Mucosa of descending colon (tissue), 3 donors: ENCODE data around the gene STMND1. TPM values are rescaled to one million over a fixed set of nuclear protein-coding genes. Genes with fewer than 3 reads are reported as not detected.

Source experiments
- ATAC-seq: fragments of 200-7000 bp; cut with Tn5 transposase; one replicate; pipeline ENCODE4 v1.9.1; 2020; ENCODE audit warnings: mild to moderate bottlenecking, moderate library complexity
- DNase-seq, 3 donors: peaks; one replicate each; pipeline ENCODE4 v3.0.0-alpha.2; 2020
- H3K36me3 ChIP-seq: fragments of 200-600 bp; one replicate; pipeline ENCODE4 v1.8.0; 2021; ENCODE audit warnings: low read depth, mild to moderate bottlenecking
- H3K4me1 ChIP-seq: fragments of 200-600 bp; one replicate; pipeline ENCODE4 v1.8.0; 2021; ENCODE audit warnings: low read depth, mild to moderate bottlenecking
- H3K4me3 ChIP-seq: fragments of 200-600 bp; one replicate; pipeline ENCODE4 v1.8.0; 2021; ENCODE audit warnings: mild to moderate bottlenecking
- H3K9me3 ChIP-seq: fragments of 200-600 bp; one replicate; pipeline ENCODE4 v1.8.0; 2021; ENCODE audit warnings: mild to moderate bottlenecking
- intact Hi-C, 2 donors: fragments of 100-400 bp; cut with DNase I in 1 of 2; cut with micrococcal nuclease in 1 of 2; formaldehyde crosslinking; loops; one replicate each; pipeline versions ENCODE4 v1.11.0 to v1.11.1; 2022; cut with DNase I, micrococcal nuclease
- total RNA-seq, 3 donors: library from RNA; stranded (reverse); fragmentation: NEBNext Ultra II Directional in 2 of 3; extraction: Animal tissue kit (Norgen Biotek cat#: 25700) in 2 of 3; gene quantifications; one replicate each; pipeline versions ENCODE4 v1.2.1 to v1.2.4, GENCODE V29; 2021 to 2023
- TF ChIP-seq, protein P1 (sequence below): fragments of 200-600 bp; IDR thresholded peaks from one replicate; pipeline ENCODE4 v1.8.0; 2022; ENCODE audit warnings: antibody characterized with exemption, mild to moderate bottlenecking
- donor health status: DM: no; HTN: no; CAD: no; lungs with moderate emphysema.
- donor health status: DM: no; HTN: no; CAD: no.
- donor health status: DM: no; HTN: yes; CAD: no.

The STMND1 gene
- total RNA-seq, 3 donors from 2014 or later = 0.47 to 1.9 (median 0.53) TPM

DNA sequence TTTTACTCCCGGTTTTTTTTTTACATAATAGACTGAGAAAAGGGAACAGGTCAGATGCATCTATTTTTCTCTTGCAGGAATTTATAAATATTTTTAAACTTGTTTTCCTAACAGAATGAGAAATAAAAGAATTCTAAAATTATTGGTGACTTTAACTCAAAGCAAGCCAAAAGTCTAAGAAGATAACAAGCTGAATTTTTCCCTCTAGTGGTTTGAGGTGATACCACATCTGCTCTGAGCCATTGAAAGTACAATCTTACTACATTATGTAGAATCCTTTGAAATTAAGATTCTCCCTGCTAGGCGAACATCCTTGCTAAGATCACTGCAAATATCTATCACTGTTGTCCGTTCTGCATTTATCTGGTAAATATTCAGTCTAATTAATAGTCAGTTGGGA, 10.7 kb upstream of the STMND1 start:
- Histone ChIP-seq H3K4me3 (no peak overlapping the region), H3K4me1 (no peaks in the 10 kb centered on the region), H3K36me3 (no peaks in the 10 kb centered on the region), H3K9me3 (no peaks in the 10 kb centered on the region)
- DNase-seq (no peak), ATAC-seq (no peak)
- TF ChIP-seq, protein P1, sequence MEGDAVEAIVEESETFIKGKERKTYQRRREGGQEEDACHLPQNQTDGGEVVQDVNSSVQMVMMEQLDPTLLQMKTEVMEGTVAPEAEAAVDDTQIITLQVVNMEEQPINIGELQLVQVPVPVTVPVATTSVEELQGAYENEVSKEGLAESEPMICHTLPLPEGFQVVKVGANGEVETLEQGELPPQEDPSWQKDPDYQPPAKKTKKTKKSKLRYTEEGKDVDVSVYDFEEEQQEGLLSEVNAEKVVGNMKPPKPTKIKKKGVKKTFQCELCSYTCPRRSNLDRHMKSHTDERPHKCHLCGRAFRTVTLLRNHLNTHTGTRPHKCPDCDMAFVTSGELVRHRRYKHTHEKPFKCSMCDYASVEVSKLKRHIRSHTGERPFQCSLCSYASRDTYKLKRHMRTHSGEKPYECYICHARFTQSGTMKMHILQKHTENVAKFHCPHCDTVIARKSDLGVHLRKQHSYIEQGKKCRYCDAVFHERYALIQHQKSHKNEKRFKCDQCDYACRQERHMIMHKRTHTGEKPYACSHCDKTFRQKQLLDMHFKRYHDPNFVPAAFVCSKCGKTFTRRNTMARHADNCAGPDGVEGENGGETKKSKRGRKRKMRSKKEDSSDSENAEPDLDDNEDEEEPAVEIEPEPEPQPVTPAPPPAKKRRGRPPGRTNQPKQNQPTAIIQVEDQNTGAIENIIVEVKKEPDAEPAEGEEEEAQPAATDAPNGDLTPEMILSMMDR = no peak
- intact Hi-C loops = no loop called here

DNA sequence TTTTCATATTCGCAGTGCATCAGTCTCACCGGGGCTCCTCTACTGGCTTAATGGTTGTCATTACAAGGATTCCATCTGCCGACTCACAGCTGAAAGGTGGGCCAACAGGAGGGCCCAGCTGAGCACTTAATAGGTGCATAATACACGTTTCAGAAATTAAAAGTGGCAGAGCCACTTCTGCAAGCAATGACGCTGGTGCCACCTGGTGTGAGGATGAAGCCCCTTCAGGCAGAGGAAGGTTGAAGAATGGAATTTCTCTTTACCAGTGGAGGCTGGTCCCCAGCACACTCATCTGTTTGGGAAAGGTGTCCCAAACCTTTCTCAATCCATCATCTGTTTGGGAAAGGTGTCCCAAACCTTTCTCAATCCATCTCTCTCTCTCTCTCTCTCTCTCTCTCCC, 8.2 kb upstream of the STMND1 start:
- TF ChIP-seq, protein P1 = no peak
- intact Hi-C loops = no loop called here
- Histone ChIP-seq H3K4me1 (no peaks in the 10 kb centered on the region), H3K9me3 (no peaks in the 10 kb centered on the region), H3K4me3 (no peak overlapping the region), H3K36me3 (no peaks in the 10 kb centered on the region)
- DNase-seq (no peak), ATAC-seq (no peak)

DNA sequence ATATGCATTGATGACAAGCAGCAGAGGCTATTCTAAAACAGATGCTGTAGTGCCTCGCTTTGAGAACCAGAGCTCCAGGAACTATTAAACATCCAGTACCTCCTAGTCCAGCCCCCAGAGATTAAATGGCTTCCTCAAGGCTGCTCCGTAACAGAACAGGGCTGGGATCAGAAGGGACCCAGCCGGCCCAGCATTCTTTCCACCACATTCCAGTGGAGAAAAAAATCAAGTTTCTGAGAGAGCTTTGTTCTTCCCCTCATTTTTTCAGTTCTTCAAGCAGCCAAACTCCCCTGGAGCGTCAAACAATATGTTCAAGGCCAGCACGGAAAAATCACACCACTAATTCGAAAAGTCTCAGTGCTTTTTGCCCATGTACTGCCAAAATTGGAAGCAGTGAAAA, 5.8 kb upstream of the STMND1 start:
- no peak overlapping the region for H3K4me3 ChIP-seq
- intact Hi-C loops = no loop called here
- no peaks in the 10 kb centered on the region for H3K36me3 ChIP-seq
- no peaks in the 10 kb centered on the region for H3K9me3 ChIP-seq
- DNase-seq = no peak
- H3K4me1 ChIP-seq = peaks cover 4% of the 10 kb centered on the region
- ATAC-seq = no peak
- TF ChIP-seq, protein P1 = no peak

DNA sequence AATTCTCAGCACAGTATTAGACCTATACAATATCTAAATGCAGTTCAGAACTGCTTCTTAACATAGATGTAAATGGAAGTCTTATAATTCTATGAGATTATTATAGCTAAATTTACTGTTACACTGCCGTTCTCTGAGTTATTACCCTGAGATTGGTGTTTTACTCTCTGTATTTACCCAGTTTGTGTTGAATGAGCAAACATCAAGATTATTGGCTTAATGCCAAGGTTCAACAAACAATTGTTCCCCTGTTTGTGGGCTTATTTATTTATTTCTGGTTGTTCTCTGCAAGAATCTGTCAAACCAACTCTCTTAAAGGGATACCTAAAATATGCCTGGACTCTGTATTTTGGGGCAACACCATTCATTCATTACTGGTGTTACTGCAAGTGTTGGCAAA, 5.2 kb upstream of the STMND1 start:
- ATAC-seq = no peak
- intact Hi-C loops = no loop called here

DNA sequence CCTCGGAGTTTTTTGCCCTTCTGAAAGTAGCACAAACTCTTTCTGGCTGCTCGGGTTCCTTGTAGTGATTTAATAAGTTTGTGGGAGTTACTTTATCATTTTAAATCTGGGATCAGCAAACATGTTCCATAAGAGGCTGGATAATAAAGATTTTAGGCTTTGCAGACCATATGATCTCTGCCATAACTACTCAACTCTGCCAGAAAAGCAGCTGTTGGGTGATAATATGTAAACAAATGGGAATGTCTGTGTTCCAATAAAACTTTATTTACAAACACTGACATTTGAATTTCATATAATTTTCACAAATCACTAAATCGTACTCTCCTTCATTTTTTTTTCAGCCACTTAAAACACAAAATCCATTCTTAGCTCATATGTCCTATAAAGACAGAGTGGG, 3.9 kb upstream of the STMND1 start:
- TF ChIP-seq, protein P1 = no peak
- Histone ChIP-seq H3K4me1 (peaks cover 6% of the 10 kb centered on the region), H3K9me3 (no peaks in the 10 kb centered on the region), H3K36me3 (no peaks in the 10 kb centered on the region), H3K4me3 (no peak overlapping the region)
- DNase-seq (no peak), ATAC-seq (no peak)
- intact Hi-C loops = no loop called here

More for the DNA sequence above, 5.2 kb upstream of the STMND1 start:
- H3K4me3 ChIP-seq = no peak overlapping the region
- TF ChIP-seq, protein P1 = no peak
- H3K36me3 ChIP-seq = no peaks in the 10 kb centered on the region
- DNase-seq = no peak
- peaks cover 6% of the 10 kb centered on the region for H3K4me1 ChIP-seq
- no peaks in the 10 kb centered on the region for H3K9me3 ChIP-seq

DNA sequence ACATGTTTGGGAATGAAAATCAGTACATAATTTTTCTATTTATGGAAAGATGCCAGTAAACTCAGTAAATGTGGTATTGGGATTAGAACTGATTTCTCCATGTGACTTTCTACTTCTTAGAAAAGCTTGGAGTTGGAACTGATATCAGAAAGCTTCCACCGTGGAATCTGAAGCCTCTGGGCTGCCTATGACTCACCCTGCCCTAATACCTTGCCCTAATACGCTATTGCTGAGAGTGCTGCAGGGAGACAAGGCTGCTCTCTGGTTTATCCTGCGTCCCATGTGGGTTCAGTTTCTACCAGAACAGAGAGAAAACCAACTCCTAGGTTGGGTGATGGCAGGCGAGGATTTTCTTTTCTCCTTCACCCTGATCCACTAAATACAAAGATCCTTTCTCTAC, 3.3 kb upstream of the STMND1 start:
- Histone ChIP-seq H3K36me3 (no peaks in the 10 kb centered on the region), H3K9me3 (no peaks in the 10 kb centered on the region), H3K4me3 (no peak overlapping the region), H3K4me1 (peaks cover 6% of the 10 kb centered on the region)
- ATAC-seq = no peak
- TF ChIP-seq, protein P1 = no peak
- DNase-seq = no peak
- intact Hi-C loops = no loop called here
